NCI-H1930 (cell line): ENCODE measurements around the gene SPATA3.

Source experiments
- DNase-seq, 2 experiments: peaks; one replicate each; lab custom pipeline; 2025; lab: John Stamatoyannopoulos, UW

Gene SPATA3

DNA sequence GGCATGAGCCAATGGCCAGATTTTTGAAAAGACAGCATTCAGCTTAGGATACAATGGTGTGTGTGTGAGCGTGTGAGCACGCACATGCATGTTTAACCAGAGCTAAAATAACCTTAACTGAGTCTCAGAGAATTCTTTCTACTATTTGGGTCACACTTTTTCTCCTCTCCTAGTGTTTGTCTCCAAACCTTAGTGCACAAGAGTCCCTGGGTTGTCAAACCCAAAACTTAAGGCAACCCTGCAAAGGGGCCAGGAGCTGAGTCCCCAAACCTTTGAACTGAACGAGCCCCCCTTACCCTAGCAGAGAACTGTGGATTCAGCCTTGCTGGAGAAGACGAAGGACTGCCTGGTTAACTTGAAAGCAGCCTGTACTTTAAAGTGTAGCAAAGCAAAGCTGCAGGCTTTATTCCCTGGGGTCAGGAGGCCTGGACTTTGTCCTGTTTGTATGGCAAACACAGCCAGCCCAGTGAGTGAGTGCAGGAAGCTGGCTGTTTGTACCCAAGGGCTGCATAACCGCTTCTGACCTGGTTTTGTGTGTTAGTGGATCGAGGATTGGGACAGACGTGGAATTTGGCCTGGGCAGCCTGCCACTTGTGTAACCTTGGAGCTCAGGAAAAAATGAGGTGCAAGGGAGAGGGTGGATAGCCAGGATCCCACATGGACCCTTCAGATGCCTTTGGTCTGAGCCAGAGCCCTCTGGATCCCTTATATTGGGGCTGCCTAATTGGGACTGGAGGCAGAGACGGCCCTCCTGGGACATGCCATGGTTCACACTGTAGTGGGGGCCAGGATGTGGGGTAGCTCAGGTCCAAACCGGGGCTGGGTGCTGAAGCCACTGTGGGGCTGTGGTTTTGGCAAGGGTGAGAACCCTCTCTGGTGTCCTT lies 54.3 kb downstream of the SPATA3 start:
- no peak for DNase-seq

DNA sequence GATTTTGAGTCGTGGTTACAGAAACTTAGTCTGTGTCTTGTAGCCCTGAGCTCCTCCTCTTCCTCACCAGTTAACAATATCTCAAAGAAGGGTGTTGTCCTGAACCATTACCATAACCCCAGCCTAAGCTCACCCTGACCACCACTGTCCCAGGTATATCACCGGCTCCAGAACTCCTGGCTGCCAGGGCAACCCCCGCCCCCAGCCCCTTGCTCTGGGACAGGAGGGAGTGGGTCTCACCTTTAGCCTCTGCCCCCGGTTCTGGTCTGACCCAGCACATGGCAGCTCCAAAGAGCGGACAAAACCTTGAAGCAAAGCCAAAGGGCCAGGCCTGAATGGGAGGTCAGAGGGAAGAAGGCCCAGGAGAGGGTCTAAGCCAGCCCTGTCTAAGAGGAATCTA lies 55.2 kb downstream of the SPATA3 start:
- no peak for DNase-seq

- DNase-seq = peak; percentile 80 to 87
Measured at GRCh38 chr2:231052494-231053451, 56.9 kb downstream of the SPATA3 start.

DNA sequence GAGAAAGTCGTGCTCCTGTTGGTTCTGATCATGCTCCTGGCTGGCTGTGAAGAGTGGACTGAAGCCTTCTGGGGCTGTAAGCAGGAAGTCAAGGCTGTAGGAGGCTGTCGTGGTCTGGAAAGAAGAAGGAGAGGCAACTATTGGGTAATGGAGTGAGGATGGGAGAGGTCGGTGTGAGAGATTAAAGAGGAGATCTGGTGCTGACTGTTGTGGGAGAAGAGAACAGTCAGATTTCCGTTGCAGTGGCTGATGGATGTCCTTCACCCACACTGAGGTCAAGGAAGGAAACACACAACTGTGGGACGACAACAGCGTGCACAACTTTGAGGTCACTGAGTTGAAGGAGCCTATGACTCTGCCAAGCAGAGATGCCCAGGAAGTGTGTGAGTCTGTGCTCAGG lies 57.9 kb downstream of the SPATA3 start:
- no peak for DNase-seq

DNA sequence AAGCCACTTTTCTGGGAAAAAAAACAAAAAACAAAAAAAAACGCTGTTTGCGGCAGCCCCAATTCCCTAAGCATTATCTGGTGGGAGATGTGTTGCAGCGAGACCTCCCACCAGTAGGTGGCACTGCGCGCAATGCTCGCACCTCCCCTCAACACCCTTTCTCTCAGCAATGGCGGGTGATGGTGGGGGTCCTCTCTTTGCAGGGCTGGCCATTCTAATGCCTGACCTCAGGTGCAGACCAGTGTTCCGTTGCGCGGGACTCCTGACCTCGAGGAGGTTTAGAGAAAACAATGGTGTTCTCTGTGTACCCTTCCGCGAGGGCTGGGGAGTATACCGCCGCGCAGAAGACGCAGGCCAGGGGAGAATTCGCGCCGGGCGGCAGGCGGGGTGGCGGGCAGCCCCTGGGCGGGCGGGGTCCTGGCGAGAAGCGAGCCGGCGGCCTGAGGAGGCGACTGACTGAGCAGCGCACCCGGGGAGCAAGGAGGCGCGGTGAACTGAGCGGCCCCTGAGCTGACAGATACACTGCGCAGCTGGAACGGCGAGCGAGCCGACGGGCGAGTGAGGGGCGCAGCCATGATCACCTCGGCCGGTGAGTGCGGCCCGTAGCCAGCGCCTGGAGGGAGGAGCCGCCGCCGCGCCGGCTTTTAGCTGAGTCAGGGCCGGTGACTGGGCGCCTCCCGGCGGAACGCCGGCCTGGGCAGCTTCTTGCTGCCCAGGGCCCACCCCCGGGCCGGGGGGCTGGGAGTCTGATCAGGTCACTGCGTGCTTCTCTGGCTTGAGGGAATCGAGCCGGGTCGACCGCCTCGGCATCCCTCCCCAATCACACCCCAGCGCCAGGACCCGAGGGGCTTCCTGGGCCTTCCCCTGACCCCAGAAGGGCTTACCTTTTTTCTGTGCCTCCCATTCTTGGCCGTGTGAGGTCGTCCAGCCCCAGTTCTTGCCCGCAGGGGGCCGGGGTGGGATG lies 60.8 kb downstream of the SPATA3 start, which contains the start of gene PSMD1:
Gene PSMD1, plus strand, starts transcription at position 415 of the 964 bp plus-strand sequence. Its CDS starts 159 bp downstream, at position 574.
- DNase-seq = peak; percentile 82 to 91

DNA sequence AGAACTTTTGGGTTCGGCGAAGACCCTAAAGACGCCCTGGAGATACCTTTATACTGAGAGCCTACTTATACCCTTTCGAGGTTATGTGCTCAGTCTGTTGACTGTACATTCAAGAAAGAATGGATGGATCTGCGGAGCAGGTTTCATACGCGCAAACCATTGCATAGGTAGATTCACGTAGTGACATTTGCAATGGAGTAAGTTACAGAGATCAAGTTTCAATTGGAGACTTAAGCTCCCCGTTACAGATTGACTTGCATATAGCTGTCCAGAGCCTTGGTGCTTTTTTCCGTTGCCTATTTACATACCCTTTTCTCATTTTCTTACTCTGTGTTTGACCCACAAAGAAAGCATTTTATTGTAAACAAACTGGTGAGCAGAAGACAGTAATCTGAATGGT lies 61.7 kb downstream of the SPATA3 start:
- DNase-seq = no peak
